Epithelial cell of esophagus (primary cell): Measurements from ENCODE around the gene KIF24.

Source experiments
- DNase-seq: peaks from one replicate; pipeline ENCODE4 v3.0.0; 2010; ENCODE audit warnings: low read depth
- H3K4me3 ChIP-seq: 2 replicates; pipeline ENCODE4 v1.5.1; 2011; ENCODE audit warnings: mild to moderate bottlenecking, low read length, control low read depth
- CTCF ChIP-seq: IDR thresholded peaks from 2 replicates; pipeline ENCODE4 v1.5.1; 2011; ENCODE audit warnings: low read depth, mild to moderate bottlenecking, low read length, control low read depth, inconsistent platforms; ENCODE audit not compliant: insufficient read depth; ENCODE audit errors: missing control alignments

KIF24 gene

GRCh38 chr9:34328987-34329832 lies at the start of gene KIF24, which contains the start of gene NUDT2:
KIF24 (minus strand) TSS chr9:34329268; CDS start chr9:34311346, 17,922 bp downstream.
NUDT2 (plus strand) TSS chr9:34329569; CDS start chr9:34339040, 9,471 bp downstream.
- DNase-seq, result peak; percentile 100
- H3K4me3 ChIP-seq, result peak within 1 kb of the TSS; percentile 88
- no peak for TF ChIP-seq CTCF

GRCh38 chr9:34378376-34379060 lies 49.5 kb upstream of the KIF24 start:
- no peak for TF ChIP-seq CTCF
- no peak overlapping the region for H3K4me3 ChIP-seq
- no peak for DNase-seq

- DNase-seq, result no peak
- peak overlapping the region; percentile 69 for H3K4me3 ChIP-seq
- TF ChIP-seq CTCF, result no peak
Observed at GRCh38 chr9:34377404-34377746, 48.3 kb upstream of the KIF24 start.

- peak; percentile 97 for DNase-seq
- H3K4me3 ChIP-seq, result peak within 1 kb of the TSS; percentile 69
- no peak for TF ChIP-seq CTCF
Observed at GRCh38 chr9:34376596-34377403, 47.7 kb upstream of the KIF24 start, which contains the start of gene MYORG. MYORG (minus strand) TSS chr9:34376898; CDS start chr9:34372943, 3,955 bp downstream.

GRCh38 chr9:34375901-34376595 lies 47.0 kb upstream of the KIF24 start:
- peak; percentile 46 for DNase-seq
- peak; percentile 27 for TF ChIP-seq CTCF
- peak overlapping the region; percentile 69 for H3K4me3 ChIP-seq

GRCh38 chr9:34374905-34375552 lies 46.0 kb upstream of the KIF24 start:
- H3K4me3 ChIP-seq, result no peak overlapping the region
- peak; percentile 4 for TF ChIP-seq CTCF
- DNase-seq, result peak; percentile 33
